IMR-90 (cell line): ENCODE data around the gene CUTC. TPM values are rescaled to one million over a fixed set of nuclear protein-coding genes. Genes with fewer than 3 reads are reported as not detected.

Source experiments
- ATAC-seq: fragments of 200-7000 bp; cut with Tn5 transposase; 2 replicates; pipeline ENCODE4 v1.9.1; 2020; ENCODE audit warnings: low read depth, mild to moderate bottlenecking, moderate library complexity
- BruUV-seq: library from RNA; stranded (reverse); fragments of 400-500 nt; replicated peaks from 2 replicates; lab custom pipeline; 2021; lab: Mats Ljungman, UMichigan
- CTCF ChIA-PET: fragments of 300-600 bp; formaldehyde crosslinking; extraction: SDS; loops from one replicate; lab custom pipeline; 2021; ENCODE audit warnings: antibody characterized with exemption; lab: Yijun Ruan, JAX
- POLR2A ChIA-PET: fragments of 300-600 bp; sonication (Branson Sonifier 250); formaldehyde crosslinking; loops from one replicate; lab custom pipeline; 2022; ENCODE audit warnings: antibody characterized with exemption; ENCODE audit not compliant: unreplicated experiment; lab: Charles Lee
- DNase-seq: peaks from one replicate; pipeline ENCODE4 v3.0.0; 2013
- H2AFZ ChIP-seq: replicated peaks from 2 replicates; pipeline ENCODE3; 2013; ENCODE audit warnings: low read length, mild to moderate bottlenecking; ENCODE audit not compliant: poor library complexity
- H2AK5ac ChIP-seq: 2 replicates; pipeline ENCODE4 v1.6.1; 2013; ENCODE audit warnings: low read depth, low read length, inconsistent platforms
- H2AK9ac ChIP-seq: replicated peaks from 2 replicates; pipeline ENCODE3; 2013; ENCODE audit warnings: mild to moderate bottlenecking, low read depth, low read length, moderate library complexity; ENCODE audit not compliant: poor library complexity
- H2BK120ac ChIP-seq: 2 replicates; pipeline ENCODE4 v1.6.1; 2013; ENCODE audit warnings: low read depth, low read length, inconsistent platforms
- H2BK15ac ChIP-seq: 3 replicates; pipeline ENCODE4 v1.6.1; 2013; ENCODE audit warnings: low read depth, low read length, inconsistent platforms
- H2BK20ac ChIP-seq: 2 replicates; pipeline ENCODE4 v1.6.1; 2013; ENCODE audit warnings: low read depth, mild to moderate bottlenecking, inconsistent platforms, low read length, moderate library complexity
- H2BK5ac ChIP-seq: 2 replicates; pipeline ENCODE4 v1.6.1; 2013; ENCODE audit warnings: mild to moderate bottlenecking, low read depth, low read length, inconsistent platforms; ENCODE audit not compliant: poor library complexity, severe bottlenecking
- H3K14ac ChIP-seq: replicated peaks from 2 replicates; pipeline ENCODE4 v1.6.1; 2013; ENCODE audit warnings: low read depth, low read length, inconsistent platforms
- H3K18ac ChIP-seq: 2 replicates; pipeline ENCODE4 v1.6.1; 2013; ENCODE audit warnings: low read depth, low read length, control low read depth
- H3K23ac ChIP-seq: 2 replicates; pipeline ENCODE4 v1.6.1; 2013; ENCODE audit warnings: low read depth, low read length, inconsistent platforms
- H3K27ac ChIP-seq: 2 replicates; pipeline ENCODE4 v1.5.1; 2013; ENCODE audit warnings: mild to moderate bottlenecking, control low read depth, low read length; ENCODE audit not compliant: insufficient read depth
- H3K27me3 ChIP-seq: 2 replicates; pipeline ENCODE4 v1.6.1; 2013; ENCODE audit warnings: low read length; ENCODE audit not compliant: control insufficient read depth, insufficient read depth
- H3K36me3 ChIP-seq: 2 replicates; pipeline ENCODE4 v1.6.1; 2013; ENCODE audit warnings: low read length, mixed read lengths; ENCODE audit not compliant: control insufficient read depth, insufficient read depth
- H3K4ac ChIP-seq: 2 replicates; pipeline ENCODE4 v1.6.1; 2013; ENCODE audit warnings: low read depth, low read length, inconsistent platforms
- H3K4me1 ChIP-seq: 2 replicates; pipeline ENCODE4 v1.6.1; 2013; ENCODE audit warnings: low read length, mixed read lengths; ENCODE audit not compliant: control insufficient read depth, insufficient read depth
- H3K4me2 ChIP-seq: 2 replicates; pipeline ENCODE4 v1.6.1; 2013; ENCODE audit warnings: low read depth, mild to moderate bottlenecking, control low read depth, low read length, moderate library complexity
- H3K4me3 ChIP-seq: 2 replicates; pipeline ENCODE4 v1.5.1; 2013; ENCODE audit warnings: low read depth, mild to moderate bottlenecking, control low read depth, low read length, moderate library complexity; ENCODE audit not compliant: insufficient read depth
- H3K56ac ChIP-seq: 2 replicates; pipeline ENCODE4 v1.6.1; 2013; ENCODE audit warnings: low read length, inconsistent platforms; ENCODE audit not compliant: insufficient read depth; ENCODE audit errors: extremely low read depth
- H3K79me1 ChIP-seq, 2 experiments: 2 replicates each; pipeline ENCODE4 v1.6.1; 2013; ENCODE audit warnings: low read length in 2 of 2, inconsistent platforms in 1 of 2, low read depth in 1 of 2
- H3K9ac ChIP-seq: 2 replicates; pipeline ENCODE4 v1.6.1; 2013; ENCODE audit warnings: low read depth, low read length, control low read depth
- H3K9me1 ChIP-seq: 2 replicates; pipeline ENCODE4 v1.6.1; 2013; ENCODE audit warnings: low read length, inconsistent platforms; ENCODE audit not compliant: insufficient read depth
- H3K9me3 ChIP-seq: 2 replicates; pipeline ENCODE4 v1.6.1; 2013; ENCODE audit warnings: low read length; ENCODE audit not compliant: control insufficient read depth, insufficient read depth
- H4K20me1 ChIP-seq: 2 replicates; pipeline ENCODE4 v1.6.1; 2013; ENCODE audit warnings: low read length, inconsistent platforms; ENCODE audit not compliant: insufficient read depth
- H4K5ac ChIP-seq: 2 replicates; pipeline ENCODE4 v1.6.1; 2013; ENCODE audit warnings: mild to moderate bottlenecking, low read depth, low read length, control low read depth
- H4K8ac ChIP-seq, 2 experiments: 2 replicates each; pipeline ENCODE4 v1.6.1; 2013; ENCODE audit warnings: low read depth in 2 of 2, low read length in 2 of 2, control low read depth in 1 of 2, inconsistent platforms in 1 of 2
- H4K91ac ChIP-seq: 2 replicates; pipeline ENCODE4 v1.6.1; 2013; ENCODE audit warnings: low read depth, low read length, inconsistent platforms; ENCODE audit not compliant: insufficient read depth
- BHLHE40 ChIP-seq: fragments of 150-350 bp; IDR thresholded peaks from 2 replicates; pipeline ENCODE4 v1.6.1; 2016; ENCODE audit warnings: mild to moderate bottlenecking, low read depth, low read length
- CEBPB ChIP-seq: IDR thresholded peaks from 2 replicates; pipeline ENCODE4 v1.6.1; 2012; ENCODE audit warnings: low read depth, low read length, improper control_type of control experiment
- CHD1 ChIP-seq: IDR thresholded peaks from 2 replicates; pipeline ENCODE4 v1.6.1; 2012; ENCODE audit warnings: low read depth, low read length, improper control_type of control experiment
- ELK1 ChIP-seq: fragments of 150-350 bp; IDR thresholded peaks from 2 replicates; pipeline ENCODE4 v1.6.1; 2016; ENCODE audit warnings: low read depth, mild to moderate bottlenecking, low read length, moderate library complexity, borderline replicate concordance
- MAZ ChIP-seq: IDR thresholded peaks from 2 replicates; pipeline ENCODE4 v1.6.1; 2012; ENCODE audit warnings: low read depth, mild to moderate bottlenecking, low read length, improper control_type of control experiment, moderate library complexity, borderline replicate concordance
- MXI1 ChIP-seq: IDR thresholded peaks from 2 replicates; pipeline ENCODE4 v1.6.1; 2012; ENCODE audit warnings: low read depth, mild to moderate bottlenecking, low read length, moderate library complexity, borderline replicate concordance
- NFE2L2 ChIP-seq: fragments of 150-350 bp; IDR thresholded peaks from 2 replicates; pipeline ENCODE4 v1.6.1; 2016; ENCODE audit warnings: low read depth, mild to moderate bottlenecking, low read length
- POLR2A ChIP-seq: IDR thresholded peaks from 2 replicates; pipeline ENCODE4 v1.6.1; 2012; ENCODE audit warnings: mild to moderate bottlenecking, low read depth, low read length
- RAD21 ChIP-seq: IDR thresholded peaks from 2 replicates; pipeline ENCODE4 v1.6.1; 2012; ENCODE audit warnings: low read length, improper control_type of control experiment
- RCOR1 ChIP-seq: IDR thresholded peaks from 2 replicates; pipeline ENCODE4 v1.6.1; 2012; ENCODE audit warnings: mild to moderate bottlenecking, low read length, improper control_type of control experiment; ENCODE audit not compliant: insufficient replicate concordance
- RFX5 ChIP-seq: IDR thresholded peaks from 2 replicates; pipeline ENCODE4 v1.8.0; 2012; ENCODE audit warnings: low read depth, mild to moderate bottlenecking, low read length, moderate library complexity
- USF2 ChIP-seq: fragments of 150-350 bp; IDR thresholded peaks from 2 replicates; pipeline ENCODE4 v1.6.1; 2017; ENCODE audit warnings: mild to moderate bottlenecking, antibody characterized with exemption, low read length, low read depth
- WGBS, 2 experiments: methylation state at CpG; one replicate each; pipeline versions ENCODE4 v1.1.5 to v1.1.7; 2013; ENCODE audit warnings: missing lambda C conversion rate in 2 of 2; ENCODE audit not compliant: insufficient read length in 1 of 2; ENCODE audit errors: extremely low coverage in 2 of 2; 5-methylcytosine and 5-hydroxymethylcytosine counted together
- dilution Hi-C: fragments of 300-500 bp; cut with HindIII; formaldehyde crosslinking; loops from one replicate; pipeline ENCODE4 v1.14.3; 2018; ENCODE audit warnings: low sequenced_read_pairs; ENCODE audit not compliant: unreplicated experiment
- in situ Hi-C: fragments of 300-500 bp; cut with MboI; formaldehyde crosslinking; loops from 3 replicates; pipeline ENCODE4 v1.14.3; 2019; ENCODE audit warnings: low sequenced_read_pairs, inconsistent platforms, mixed read lengths
- intact Hi-C: fragments of 100-400 bp; cut with micrococcal nuclease; formaldehyde crosslinking; loops from 2 replicates; pipeline ENCODE4 v1.10.0; 2022
- polyA plus RNA-seq, 3 experiments: library from polyadenylated mRNA; depleted of rRNA; stranded (reverse); fragments of >200 nt; gene quantifications; 2 replicates each; pipeline ENCODE4 v1.2.3, GENCODE V29; 2012; ENCODE audit warnings: low replicate concordance in 1 of 3
- total RNA-seq: library from RNA; depleted of rRNA; stranded (reverse); fragments of >200 nt; gene quantifications from 2 replicates; pipeline ENCODE4 v1.2.3, GENCODE V29; 2012

The CUTC gene
- total and polyA plus RNA-seq, 2 of the 4 experiments (the other 2 are of a cell fraction), result 7.0 to 10.2 TPM

- dilution Hi-C loops (no loop called here), in situ Hi-C loops (no loop called here), intact Hi-C loops (no loop called here)
- Histone ChIP-seq H2BK20ac (no peak overlapping the region), H3K56ac (no peak overlapping the region), H2AK9ac (no peak overlapping the region), H4K91ac (no peak overlapping the region), H3K9me1 (no peaks in the 10 kb centered on the region), H2BK5ac (no peak overlapping the region), H2BK15ac (no peak overlapping the region), H3K27me3 (no peaks in the 10 kb centered on the region), H3K14ac (no peak overlapping the region), H2AFZ (no peak overlapping the region), H3K4me1 (peaks cover 4% of the 10 kb centered on the region; the same call in 1 of the 2 replicates), H3K4ac (no peak overlapping the region), H3K4me3 (no peak overlapping the region), H3K36me3 (no peaks in the 10 kb centered on the region), H3K23ac (no peak overlapping the region), H4K20me1 (no peaks in the 10 kb centered on the region), H2AK5ac (no peak overlapping the region), H3K9ac (no peak overlapping the region), H3K27ac (no peak overlapping the region), H3K4me2 (no peak overlapping the region), H4K8ac (no peak overlapping the region), H2BK120ac (no peak overlapping the region), H4K5ac (no peak overlapping the region), H3K18ac (no peak overlapping the region), H3K79me1 (no peaks in the 10 kb centered on the region), H3K9me3 (no peaks in the 10 kb centered on the region)
- TF ChIP-seq CEBPB (no peak), RAD21 (no peak), USF2 (no peak), ELK1 (no peak), RCOR1 (no peak), MXI1 (no peak), POLR2A (no peak), BHLHE40 (no peak), CHD1 (no peak), MAZ (no peak), NFE2L2 (no peak), RFX5 (no peak)
- ATAC-seq, result no peak
- 60% methylated on average over 1 of the region's 5 CpGs; no CpG with 5 or more reads in 1 of the 2 experiments for WGBS, 2 experiments
- ChIA-PET POLR2A (no interaction called here), CTCF (no interaction called here)
- no TSS peak for BruUV-seq
- no peak for DNase-seq
Measured at GRCh38 chr10:99767901-99768300, 35.9 kb downstream of the CUTC start.
